ENCODE results near the gene ANTXR2.
A peak's percentile ranks its signal among the peaks of the same experiment; 100 is the strongest.

DNA sequence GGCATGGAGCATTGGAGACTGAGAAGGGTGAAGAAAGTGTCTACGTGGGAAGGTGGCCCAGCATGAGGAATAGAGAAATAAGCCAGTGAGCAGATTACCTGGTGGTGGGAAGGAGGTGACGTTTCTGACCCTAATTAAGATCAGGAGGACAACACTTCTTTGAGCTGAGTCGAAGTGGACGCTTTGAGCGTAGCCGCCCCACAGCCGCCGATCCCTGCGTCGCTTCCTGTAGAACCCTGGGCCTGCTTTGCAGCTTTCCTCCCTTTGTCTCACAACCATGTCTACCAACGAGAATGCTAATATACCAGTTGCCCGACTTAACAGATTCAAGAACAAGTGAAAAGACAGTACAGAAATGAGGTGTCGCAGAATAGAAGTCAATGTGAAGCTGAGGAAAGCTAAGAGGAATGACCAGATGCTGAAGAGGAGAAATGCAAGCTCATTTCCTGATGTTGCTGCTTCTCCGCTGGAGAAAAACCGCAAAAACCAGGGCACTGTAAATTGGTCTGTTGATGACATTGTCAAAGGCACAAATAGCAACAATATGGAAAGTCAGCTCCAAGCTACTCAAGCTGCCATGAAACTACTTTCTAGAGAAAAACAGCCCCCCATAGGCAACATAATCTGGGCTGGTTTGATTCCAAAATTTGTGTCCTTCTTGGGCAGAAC, 6.4 kb upstream of the ANTXR2 start:
- TF ChIP-seq CTCF (IDR thresholded peaks at IDR 0.05; ENCODE audit: insufficient read depth, low read length): no peak
- TF ChIP-seq REST (IDR thresholded peaks at IDR 0.05; ENCODE audit: insufficient replicate concordance, low read depth): no peak
- 0 out of 2 replicates have a peak, but pooled peaks have one; percentile 32 for TF ChIP-seq GABPA (IDR thresholded peaks at IDR 0.05; ENCODE audit: low read depth)
- TF ChIP-seq POLR2AphosphoS5 (IDR thresholded peaks at IDR 0.05; ENCODE audit: low read depth): peak; percentile 50; the same call in 1 of the 2 replicates
